Neural cell (in vitro differentiated cells): ENCODE data around the gene APRT.

Experiments used
- EP300 ChIP-seq: fragments of 450-650 bp; conservative IDR thresholded peaks from 2 replicates; pipeline ENCODE4 v1.6.1; 2014; ENCODE audit warnings: antibody characterized with exemption, mild to moderate bottlenecking, moderate library complexity; ENCODE audit not compliant: poor library complexity, severe bottlenecking
- EZH2 ChIP-seq: fragments of 200-600, 300-800 bp; shearing (Covaris generic), sonication (generic); IDR thresholded peaks from 2 replicates; pipeline ENCODE4 v1.6.1; 2014; ENCODE audit warnings: antibody characterized with exemption, low read length, borderline replicate concordance, mild to moderate bottlenecking; ENCODE audit not compliant: insufficient read depth, poor library complexity, severe bottlenecking
- MXI1 ChIP-seq: fragments of 450-650 bp; conservative IDR thresholded peaks from 2 replicates; pipeline ENCODE4 v1.6.1; 2014; ENCODE audit warnings: antibody characterized with exemption, mild to moderate bottlenecking; ENCODE audit not compliant: poor library complexity, severe bottlenecking
- POLR2AphosphoS5 ChIP-seq: IDR thresholded peaks from 2 replicates; pipeline ENCODE4 v1.6.1; 2012
- SMC3 ChIP-seq: fragments of 450-650 bp; conservative IDR thresholded peaks from 2 replicates; pipeline ENCODE4 v1.6.1; 2014; ENCODE audit warnings: antibody characterized with exemption, mild to moderate bottlenecking, moderate library complexity; ENCODE audit not compliant: poor library complexity
- TF ChIP-seq, protein P1 (sequence below): fragments of 450-650 bp; IDR thresholded peaks from 2 replicates; pipeline ENCODE4 v1.5.1; 2014; ENCODE audit warnings: antibody characterized with exemption, mild to moderate bottlenecking, moderate library complexity; ENCODE audit not compliant: poor library complexity, severe bottlenecking
- TF ChIP-seq, protein P2 (sequence below): IDR thresholded peaks from 2 replicates; pipeline ENCODE4 v1.6.1; 2012; ENCODE audit warnings: borderline replicate concordance

DNA sequence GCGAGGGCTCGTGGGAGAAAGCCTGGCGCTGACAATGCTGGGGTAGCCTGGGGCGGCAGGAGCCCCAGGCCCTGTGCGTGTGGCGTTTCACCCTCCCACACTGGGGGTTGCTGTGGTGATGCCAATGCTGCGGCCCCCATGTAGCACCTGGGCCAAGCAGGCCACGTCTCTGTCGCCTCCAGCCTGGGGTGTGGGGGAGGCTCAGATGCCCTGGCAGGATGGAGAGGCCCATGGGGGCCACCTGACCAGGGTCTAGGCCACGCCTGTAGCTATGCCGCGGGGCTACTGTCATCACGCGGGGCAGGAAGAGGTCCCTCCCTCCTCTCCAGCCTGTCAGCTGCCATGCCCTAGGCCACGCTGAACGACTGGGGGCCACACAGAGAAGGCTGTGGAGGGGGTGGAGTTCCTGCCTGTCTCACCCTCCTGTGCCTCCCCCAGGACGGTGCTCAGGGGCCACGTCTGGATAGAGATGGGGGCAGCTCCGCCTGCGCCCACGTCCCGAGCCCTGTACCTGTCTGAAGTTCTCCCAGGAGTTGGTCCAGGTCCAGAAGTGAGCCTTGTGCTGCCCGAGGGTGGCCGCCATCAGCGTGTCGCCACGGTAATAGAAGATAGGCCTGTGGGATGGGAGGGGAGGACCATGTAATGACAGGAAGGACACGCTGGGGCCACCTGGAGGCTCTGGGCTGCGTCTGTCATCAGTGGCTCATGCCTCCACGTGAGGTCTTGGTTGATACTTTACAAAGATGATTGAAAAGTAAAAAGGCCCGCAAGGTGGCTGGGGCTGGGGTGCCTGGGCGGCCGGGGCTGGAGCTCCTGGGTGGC lies 12.7 kb upstream of the APRT start:
- TF ChIP-seq SMC3 (no peak), EP300 (no peak), POLR2AphosphoS5 (no peak), MXI1 (no peak), EZH2 (no peak)
- TF ChIP-seq, protein P1, sequence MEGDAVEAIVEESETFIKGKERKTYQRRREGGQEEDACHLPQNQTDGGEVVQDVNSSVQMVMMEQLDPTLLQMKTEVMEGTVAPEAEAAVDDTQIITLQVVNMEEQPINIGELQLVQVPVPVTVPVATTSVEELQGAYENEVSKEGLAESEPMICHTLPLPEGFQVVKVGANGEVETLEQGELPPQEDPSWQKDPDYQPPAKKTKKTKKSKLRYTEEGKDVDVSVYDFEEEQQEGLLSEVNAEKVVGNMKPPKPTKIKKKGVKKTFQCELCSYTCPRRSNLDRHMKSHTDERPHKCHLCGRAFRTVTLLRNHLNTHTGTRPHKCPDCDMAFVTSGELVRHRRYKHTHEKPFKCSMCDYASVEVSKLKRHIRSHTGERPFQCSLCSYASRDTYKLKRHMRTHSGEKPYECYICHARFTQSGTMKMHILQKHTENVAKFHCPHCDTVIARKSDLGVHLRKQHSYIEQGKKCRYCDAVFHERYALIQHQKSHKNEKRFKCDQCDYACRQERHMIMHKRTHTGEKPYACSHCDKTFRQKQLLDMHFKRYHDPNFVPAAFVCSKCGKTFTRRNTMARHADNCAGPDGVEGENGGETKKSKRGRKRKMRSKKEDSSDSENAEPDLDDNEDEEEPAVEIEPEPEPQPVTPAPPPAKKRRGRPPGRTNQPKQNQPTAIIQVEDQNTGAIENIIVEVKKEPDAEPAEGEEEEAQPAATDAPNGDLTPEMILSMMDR, result no peak
- TF ChIP-seq, protein P2, sequence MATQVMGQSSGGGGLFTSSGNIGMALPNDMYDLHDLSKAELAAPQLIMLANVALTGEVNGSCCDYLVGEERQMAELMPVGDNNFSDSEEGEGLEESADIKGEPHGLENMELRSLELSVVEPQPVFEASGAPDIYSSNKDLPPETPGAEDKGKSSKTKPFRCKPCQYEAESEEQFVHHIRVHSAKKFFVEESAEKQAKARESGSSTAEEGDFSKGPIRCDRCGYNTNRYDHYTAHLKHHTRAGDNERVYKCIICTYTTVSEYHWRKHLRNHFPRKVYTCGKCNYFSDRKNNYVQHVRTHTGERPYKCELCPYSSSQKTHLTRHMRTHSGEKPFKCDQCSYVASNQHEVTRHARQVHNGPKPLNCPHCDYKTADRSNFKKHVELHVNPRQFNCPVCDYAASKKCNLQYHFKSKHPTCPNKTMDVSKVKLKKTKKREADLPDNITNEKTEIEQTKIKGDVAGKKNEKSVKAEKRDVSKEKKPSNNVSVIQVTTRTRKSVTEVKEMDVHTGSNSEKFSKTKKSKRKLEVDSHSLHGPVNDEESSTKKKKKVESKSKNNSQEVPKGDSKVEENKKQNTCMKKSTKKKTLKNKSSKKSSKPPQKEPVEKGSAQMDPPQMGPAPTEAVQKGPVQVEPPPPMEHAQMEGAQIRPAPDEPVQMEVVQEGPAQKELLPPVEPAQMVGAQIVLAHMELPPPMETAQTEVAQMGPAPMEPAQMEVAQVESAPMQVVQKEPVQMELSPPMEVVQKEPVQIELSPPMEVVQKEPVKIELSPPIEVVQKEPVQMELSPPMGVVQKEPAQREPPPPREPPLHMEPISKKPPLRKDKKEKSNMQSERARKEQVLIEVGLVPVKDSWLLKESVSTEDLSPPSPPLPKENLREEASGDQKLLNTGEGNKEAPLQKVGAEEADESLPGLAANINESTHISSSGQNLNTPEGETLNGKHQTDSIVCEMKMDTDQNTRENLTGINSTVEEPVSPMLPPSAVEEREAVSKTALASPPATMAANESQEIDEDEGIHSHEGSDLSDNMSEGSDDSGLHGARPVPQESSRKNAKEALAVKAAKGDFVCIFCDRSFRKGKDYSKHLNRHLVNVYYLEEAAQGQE, result no peak
